PFSK-1 (cell line): ENCODE data around the gene MRTFB.

Experiments used
- FOXP2 ChIP-seq: optimal IDR thresholded peaks from 2 replicates; pipeline ENCODE3; 2011; ENCODE audit warnings: borderline replicate concordance, control low read depth, inconsistent platforms; ENCODE audit not compliant: insufficient read depth; ENCODE audit errors: extremely low read length, extremely low read depth
- POLR2AphosphoS5 ChIP-seq: IDR thresholded peaks from 2 replicates; pipeline ENCODE4 v1.6.1; 2012; ENCODE audit warnings: low read depth, mild to moderate bottlenecking, control low read depth, low read length, moderate library complexity
- REST ChIP-seq, 2 experiments: IDR thresholded peaks; 2 replicates each; pipeline versions ENCODE4 v1.6.1 to v1.8.0; 2011 to 2012; ENCODE audit warnings: low read depth in 2 of 2, low read length in 2 of 2, control low read depth in 1 of 2, inconsistent platforms in 1 of 2, mild to moderate bottlenecking in 1 of 2, moderate library complexity in 1 of 2; ENCODE audit not compliant: insufficient read depth in 1 of 2
- SIN3A ChIP-seq: IDR thresholded peaks from 2 replicates; pipeline ENCODE4 v1.6.1; 2012; ENCODE audit warnings: mild to moderate bottlenecking, low read length, moderate library complexity, borderline replicate concordance; ENCODE audit not compliant: insufficient read depth
- TAF1 ChIP-seq: IDR thresholded peaks from 2 replicates; pipeline ENCODE4 v1.6.1; 2012; ENCODE audit warnings: low read length, control low read depth, borderline replicate concordance; ENCODE audit not compliant: insufficient read depth

Gene MRTFB

GRCh38 chr16:14029658-14030057 is 41.5 kb upstream of the MRTFB start:
- TF ChIP-seq SIN3A (no peak), POLR2AphosphoS5 (no peak), REST (IDR thresholded peaks at IDR 0.05; ENCODE audit: insufficient read depth in 1 of 2, low read depth in 2 of 2, low read length in 2 of 2) (no peak), FOXP2 (no peak), TAF1 (no peak)

GRCh38 chr16:14035092-14035491 is 36.0 kb upstream of the MRTFB start:
- TF ChIP-seq FOXP2 (no peak), REST (IDR thresholded peaks at IDR 0.05; ENCODE audit: insufficient read depth in 1 of 2, low read depth in 2 of 2, low read length in 2 of 2) (no peak), SIN3A (no peak)

GRCh38 chr16:14036889-14037288 is 34.2 kb upstream of the MRTFB start:
- TF ChIP-seq SIN3A: no peak
- TF ChIP-seq FOXP2: no peak
- no peak for TF ChIP-seq REST (IDR thresholded peaks at IDR 0.05; ENCODE audit: insufficient read depth in 1 of 2, low read depth in 2 of 2, low read length in 2 of 2)
- TF ChIP-seq POLR2AphosphoS5: no peak
- no peak for TF ChIP-seq TAF1

- TF ChIP-seq REST (IDR thresholded peaks at IDR 0.05; ENCODE audit: insufficient read depth in 1 of 2, low read depth in 2 of 2, low read length in 2 of 2) (peak in 1 of 2 experiments; percentile 68; a peak in 2 of 4 replicates), POLR2AphosphoS5 (no peak)
These were observed 33.2 kb upstream of the MRTFB start for GRCh38 chr16:14037960-14038359.

- TF ChIP-seq TAF1 (no peak), REST (IDR thresholded peaks at IDR 0.05; ENCODE audit: insufficient read depth in 1 of 2, low read depth in 2 of 2, low read length in 2 of 2) (no peak), FOXP2 (no peak), POLR2AphosphoS5 (no peak), SIN3A (no peak)
These were observed 30.0 kb upstream of the MRTFB start for GRCh38 chr16:14041164-14041563.
